ENCODE data around the gene CTH. TPM values are rescaled to one million over a fixed set of nuclear protein-coding genes. Genes with fewer than 3 reads are reported as not detected.

The CTH gene
- total and polyA plus RNA-seq, 8 donors, result 6.5 to 10.3 (median 8.1) TPM

DNA sequence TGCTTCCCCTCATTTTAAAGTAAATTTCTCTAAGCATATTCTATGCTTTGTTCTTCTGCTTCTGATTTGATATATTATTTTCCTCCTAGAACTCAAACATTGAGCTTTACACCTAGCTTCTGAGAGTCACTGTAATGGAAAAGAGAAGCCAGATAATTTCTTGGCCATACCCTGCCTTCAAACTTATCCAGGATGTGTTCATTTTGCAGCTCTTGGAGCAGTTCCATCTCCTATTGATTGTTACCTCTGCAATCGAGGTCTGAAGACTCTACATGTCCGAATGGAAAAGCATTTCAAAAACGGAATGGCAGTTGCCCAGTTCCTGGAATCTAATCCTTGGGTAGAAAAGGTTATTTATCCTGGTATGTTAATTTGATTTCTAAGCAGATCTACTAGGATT is 20.8 kb downstream of the CTH start:
- intact Hi-C loops (cut with DNase I), result no loop called here
- H3K27me3 ChIP-seq, result no peaks in the 10 kb centered on the region
- H3K4me3 ChIP-seq, result no peak overlapping the region
- TF ChIP-seq, protein P1, sequence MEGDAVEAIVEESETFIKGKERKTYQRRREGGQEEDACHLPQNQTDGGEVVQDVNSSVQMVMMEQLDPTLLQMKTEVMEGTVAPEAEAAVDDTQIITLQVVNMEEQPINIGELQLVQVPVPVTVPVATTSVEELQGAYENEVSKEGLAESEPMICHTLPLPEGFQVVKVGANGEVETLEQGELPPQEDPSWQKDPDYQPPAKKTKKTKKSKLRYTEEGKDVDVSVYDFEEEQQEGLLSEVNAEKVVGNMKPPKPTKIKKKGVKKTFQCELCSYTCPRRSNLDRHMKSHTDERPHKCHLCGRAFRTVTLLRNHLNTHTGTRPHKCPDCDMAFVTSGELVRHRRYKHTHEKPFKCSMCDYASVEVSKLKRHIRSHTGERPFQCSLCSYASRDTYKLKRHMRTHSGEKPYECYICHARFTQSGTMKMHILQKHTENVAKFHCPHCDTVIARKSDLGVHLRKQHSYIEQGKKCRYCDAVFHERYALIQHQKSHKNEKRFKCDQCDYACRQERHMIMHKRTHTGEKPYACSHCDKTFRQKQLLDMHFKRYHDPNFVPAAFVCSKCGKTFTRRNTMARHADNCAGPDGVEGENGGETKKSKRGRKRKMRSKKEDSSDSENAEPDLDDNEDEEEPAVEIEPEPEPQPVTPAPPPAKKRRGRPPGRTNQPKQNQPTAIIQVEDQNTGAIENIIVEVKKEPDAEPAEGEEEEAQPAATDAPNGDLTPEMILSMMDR (IDR thresholded peaks at IDR 0.05), result no peak
- H3K4me1 ChIP-seq, result no peaks in the 10 kb centered on the region
- no peaks in the 10 kb centered on the region for H3K9me3 ChIP-seq
- peaks cover 0 to 13% of the 10 kb centered on the region in 2 donors for H3K36me3 ChIP-seq
- ATAC-seq (no peak), DNase-seq (no peak)
- H3K27ac ChIP-seq, result no peak overlapping the region

DNA sequence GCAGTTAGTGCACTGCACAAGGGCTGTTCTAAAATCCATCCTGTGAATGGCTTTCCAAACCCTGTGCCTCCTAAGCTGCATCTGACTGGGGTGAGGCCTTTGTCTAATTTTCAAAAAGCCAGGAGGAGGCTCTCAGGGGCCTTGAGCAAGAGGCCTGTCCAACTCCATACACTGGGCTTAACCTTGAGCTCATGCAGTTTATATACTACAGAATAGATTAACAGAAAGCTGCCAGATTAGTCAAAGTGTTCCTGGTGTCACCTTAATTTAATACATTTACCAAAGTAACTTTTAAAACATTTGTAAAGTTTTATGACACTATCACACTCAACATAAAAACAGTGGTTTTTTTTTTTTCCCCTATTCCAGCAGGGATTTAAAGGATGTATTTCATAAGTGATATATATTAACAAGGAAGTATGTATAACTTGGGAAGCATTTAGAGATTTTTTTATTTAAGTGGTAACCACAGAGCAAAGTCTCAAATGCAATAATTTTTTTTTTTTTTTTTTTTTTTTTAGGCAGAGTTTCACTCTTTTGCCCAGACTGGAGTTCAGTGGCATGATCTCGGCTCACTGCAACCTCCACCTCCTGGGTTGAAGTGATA is 23.3 kb downstream of the CTH start:
- H3K27ac ChIP-seq, result no peak overlapping the region
- DNase-seq, result no peak
- TF ChIP-seq, protein P1 (IDR thresholded peaks at IDR 0.05), result no peak
- no peaks in the 10 kb centered on the region for H3K27me3 ChIP-seq
- no peaks in the 10 kb centered on the region for H3K9me3 ChIP-seq
- intact Hi-C loops (cut with DNase I), result no loop called here
- no peak for ATAC-seq
- peaks cover 0 to 13% of the 10 kb centered on the region in 2 donors for H3K36me3 ChIP-seq
- no peak overlapping the region for H3K4me3 ChIP-seq
- H3K4me1 ChIP-seq, result no peaks in the 10 kb centered on the region

DNA sequence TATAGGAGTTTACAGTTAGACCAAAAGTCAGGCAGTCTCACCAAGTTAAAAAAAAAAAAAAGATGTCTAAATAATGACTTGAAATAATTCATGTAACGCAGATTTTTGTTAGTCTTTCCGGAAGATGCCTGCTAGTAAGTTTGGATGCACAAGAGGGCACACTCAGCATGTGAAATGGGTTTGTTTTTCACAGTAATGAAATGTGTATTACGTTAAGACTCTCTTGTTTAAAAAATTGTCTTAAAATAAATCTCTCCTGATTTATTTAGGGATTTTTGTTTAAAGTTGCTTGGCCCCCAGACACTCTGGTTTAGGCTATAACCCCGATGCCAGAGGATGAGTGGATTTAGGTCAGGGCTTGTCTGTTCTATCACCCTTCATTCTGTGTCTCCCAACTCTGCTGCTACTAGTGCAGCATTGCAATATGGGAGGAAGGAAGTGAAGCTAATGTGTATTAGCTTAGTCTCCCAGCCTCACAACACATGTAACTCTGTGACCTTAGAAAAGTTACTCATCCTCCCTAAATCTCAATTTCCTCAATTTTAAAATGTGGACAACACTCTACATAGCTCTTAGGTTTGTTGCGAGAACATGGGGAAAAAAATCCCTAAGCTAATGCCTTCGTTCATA is 25.7 kb downstream of the CTH start:
- H3K9me3 ChIP-seq, result no peaks in the 10 kb centered on the region
- DNase-seq (peak in 1 of 4 donors; percentile 32), ATAC-seq (peak; percentile 36)
- no peaks in the 10 kb centered on the region for H3K4me1 ChIP-seq
- no peak overlapping the region for H3K4me3 ChIP-seq
- no peak overlapping the region for H3K27ac ChIP-seq
- TF ChIP-seq, protein P1 (IDR thresholded peaks at IDR 0.05), result no peak
- H3K36me3 ChIP-seq, result peaks cover 0 to 17% of the 10 kb centered on the region in 2 donors
- intact Hi-C loops (cut with DNase I), result loop anchor here in 1 of 2 donors (5.0 kb wide), 1 partner anchor 71 kb away; no protein-coding TSS in a partner anchor
- no peaks in the 10 kb centered on the region for H3K27me3 ChIP-seq

DNA sequence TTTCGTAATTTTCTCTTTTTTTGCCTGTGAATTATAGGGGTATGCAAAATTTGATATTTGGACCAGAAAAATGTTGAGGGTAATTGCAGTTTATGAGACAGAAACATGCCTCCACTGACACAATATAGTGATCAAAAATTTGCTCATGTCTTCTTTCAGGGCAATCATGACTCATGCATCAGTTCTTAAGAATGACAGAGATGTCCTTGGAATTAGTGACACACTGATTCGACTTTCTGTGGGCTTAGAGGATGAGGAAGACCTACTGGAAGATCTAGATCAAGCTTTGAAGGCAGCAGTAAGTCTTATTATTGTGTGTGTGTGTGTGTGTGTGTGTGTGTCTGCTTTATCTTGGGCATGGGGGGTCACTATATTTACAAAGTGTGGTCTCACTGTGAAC is 27.5 kb downstream of the CTH start:
- no peak for ATAC-seq
- Histone ChIP-seq H3K36me3 (peaks cover 0 to 10% of the 10 kb centered on the region in 2 donors), H3K4me1 (no peaks in the 10 kb centered on the region), H3K9me3 (no peaks in the 10 kb centered on the region), H3K27me3 (no peaks in the 10 kb centered on the region), H3K4me3 (no peak overlapping the region), H3K27ac (no peak overlapping the region)
- DNase-seq, result no peak
- TF ChIP-seq, protein P1 (IDR thresholded peaks at IDR 0.05), result no peak
- intact Hi-C loops (cut with DNase I), result loop anchor here in 1 of 2 donors (5.0 kb wide), 1 partner anchor 69 kb away; no protein-coding TSS in a partner anchor

DNA sequence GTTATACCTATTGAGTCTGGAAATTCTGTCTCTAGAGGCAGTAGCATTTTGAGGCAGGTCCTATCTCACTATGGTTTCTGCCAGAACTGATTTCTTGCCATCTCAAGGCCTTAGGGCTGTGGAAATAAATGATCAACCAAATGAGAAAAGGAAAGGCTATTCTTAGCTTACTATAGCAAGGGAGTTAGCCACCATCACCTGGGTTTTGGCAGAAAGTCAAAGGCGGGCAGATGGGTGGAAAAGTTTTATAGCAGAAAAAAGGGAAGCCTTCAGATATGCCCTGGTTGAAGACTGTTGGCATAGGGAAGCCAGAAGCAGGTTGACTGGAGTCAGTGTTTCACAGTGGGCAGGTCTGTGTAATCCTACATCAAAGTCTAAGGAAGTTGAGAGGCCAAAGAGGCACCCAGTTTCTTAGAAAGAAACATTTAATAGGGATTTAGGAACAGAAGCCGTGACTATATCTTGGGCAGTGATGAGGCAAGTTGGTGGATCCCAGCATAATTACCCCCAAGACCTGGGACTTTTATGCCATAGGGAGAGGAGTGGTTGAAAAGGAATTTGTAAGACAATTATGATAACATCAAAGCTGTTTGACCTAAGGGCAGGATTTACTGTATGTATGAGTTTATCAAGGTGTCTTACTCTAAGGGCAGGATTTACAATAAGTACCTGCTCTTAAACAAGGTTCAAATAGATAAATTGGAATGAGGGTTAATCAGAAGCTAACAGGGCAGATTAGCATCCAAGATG is 29.7 kb downstream of the CTH start:
- Histone ChIP-seq H3K9me3 (no peaks in the 10 kb centered on the region), H3K36me3 (peaks cover 0 to 5% of the 10 kb centered on the region in 2 donors), H3K27me3 (no peaks in the 10 kb centered on the region), H3K27ac (no peak overlapping the region), H3K4me3 (no peak overlapping the region), H3K4me1 (no peaks in the 10 kb centered on the region)
- TF ChIP-seq, protein P1 (IDR thresholded peaks at IDR 0.05), result no peak
- DNase-seq (no peak), ATAC-seq (no peak)
- intact Hi-C loops (cut with DNase I), result no loop called here
